ENCODE results near the gene KCNK16.
A peak's percentile ranks its signal among the peaks of the same experiment; 100 is the strongest.

GRCh38 chr6:39314273-39314795 lies 8.2 kb downstream of the KCNK16 start, which contains the start of gene KCNK17:
- TF ChIP-seq CTCF (IDR thresholded peaks at IDR 0.05 in 8 of 11, conservative IDR thresholded peaks at IDR 0.05 in 3 of 11): peak in 1 of 11 experiments; percentile 2
- TF ChIP-seq POLR2A (IDR thresholded peaks at IDR 0.05): no peak
- TF ChIP-seq POLR2AphosphoS5 (IDR thresholded peaks at IDR 0.05): no peak
